Mesothelial cell of epicardium (in vitro differentiated cells): ENCODE results near the gene LEFTY1. TPM values are rescaled to one million over a fixed set of nuclear protein-coding genes. Genes with fewer than 3 reads are reported as not detected.

ENCODE experiments used
- DNase-seq, 2 experiments: peaks; one replicate each; pipeline ENCODE4 v3.0.0; 2021; ENCODE audit warnings: low spot score in 2 of 2; ENCODE audit not compliant: unreplicated experiment in 2 of 2
- H3K27ac Mint-ChIP-seq: 2 replicates; pipeline ENCODE4 v1.8.0; 2021; ENCODE audit warnings: mixed read lengths
- H3K27me3 Mint-ChIP-seq: 2 replicates; pipeline ENCODE4 v1.8.0; 2021; ENCODE audit warnings: low read depth, mixed read lengths
- H3K36me3 Mint-ChIP-seq: 2 replicates; pipeline ENCODE4 v1.8.0; 2021; ENCODE audit warnings: mixed read lengths
- H3K4me1 Mint-ChIP-seq: 2 replicates; pipeline ENCODE4 v1.8.0; 2021; ENCODE audit warnings: mixed read lengths
- H3K4me3 Mint-ChIP-seq: 2 replicates; pipeline ENCODE4 v1.8.0; 2021; ENCODE audit warnings: mild to moderate bottlenecking, moderate library complexity, mixed read lengths
- H3K9me3 Mint-ChIP-seq: 2 replicates; pipeline ENCODE4 v1.8.0; 2021; ENCODE audit warnings: mixed read lengths
- total RNA-seq: library from RNA; stranded (reverse); gene quantifications from 3 replicates; pipeline ENCODE4 v1.2.1, GENCODE V29; 2021
- TF ChIP-seq, protein P1 (sequence below): fragments of 200-600 bp; sonication (generic); IDR thresholded peaks from one replicate; pipeline ENCODE4 v1.5.0; 2021; ENCODE audit warnings: antibody characterized with exemption; ENCODE audit not compliant: unreplicated experiment

The LEFTY1 gene
- total RNA-seq, 1 donor from 2014 or later: 1.6 TPM

- H3K27ac Mint-ChIP-seq: no peak overlapping the region
- H3K27me3 Mint-ChIP-seq: no peaks in the 10 kb centered on the region
- peaks cover 21% of the 10 kb centered on the region for H3K36me3 Mint-ChIP-seq
- no peaks in the 10 kb centered on the region for H3K9me3 Mint-ChIP-seq
- DNase-seq: no peak
- H3K4me3 Mint-ChIP-seq: no peak overlapping the region
- TF ChIP-seq, protein P1, sequence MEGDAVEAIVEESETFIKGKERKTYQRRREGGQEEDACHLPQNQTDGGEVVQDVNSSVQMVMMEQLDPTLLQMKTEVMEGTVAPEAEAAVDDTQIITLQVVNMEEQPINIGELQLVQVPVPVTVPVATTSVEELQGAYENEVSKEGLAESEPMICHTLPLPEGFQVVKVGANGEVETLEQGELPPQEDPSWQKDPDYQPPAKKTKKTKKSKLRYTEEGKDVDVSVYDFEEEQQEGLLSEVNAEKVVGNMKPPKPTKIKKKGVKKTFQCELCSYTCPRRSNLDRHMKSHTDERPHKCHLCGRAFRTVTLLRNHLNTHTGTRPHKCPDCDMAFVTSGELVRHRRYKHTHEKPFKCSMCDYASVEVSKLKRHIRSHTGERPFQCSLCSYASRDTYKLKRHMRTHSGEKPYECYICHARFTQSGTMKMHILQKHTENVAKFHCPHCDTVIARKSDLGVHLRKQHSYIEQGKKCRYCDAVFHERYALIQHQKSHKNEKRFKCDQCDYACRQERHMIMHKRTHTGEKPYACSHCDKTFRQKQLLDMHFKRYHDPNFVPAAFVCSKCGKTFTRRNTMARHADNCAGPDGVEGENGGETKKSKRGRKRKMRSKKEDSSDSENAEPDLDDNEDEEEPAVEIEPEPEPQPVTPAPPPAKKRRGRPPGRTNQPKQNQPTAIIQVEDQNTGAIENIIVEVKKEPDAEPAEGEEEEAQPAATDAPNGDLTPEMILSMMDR: no peak
- H3K4me1 Mint-ChIP-seq: no peaks in the 10 kb centered on the region
Observed at GRCh38 chr1:225871359-225872074, 17.4 kb downstream of the LEFTY1 start.

DNA sequence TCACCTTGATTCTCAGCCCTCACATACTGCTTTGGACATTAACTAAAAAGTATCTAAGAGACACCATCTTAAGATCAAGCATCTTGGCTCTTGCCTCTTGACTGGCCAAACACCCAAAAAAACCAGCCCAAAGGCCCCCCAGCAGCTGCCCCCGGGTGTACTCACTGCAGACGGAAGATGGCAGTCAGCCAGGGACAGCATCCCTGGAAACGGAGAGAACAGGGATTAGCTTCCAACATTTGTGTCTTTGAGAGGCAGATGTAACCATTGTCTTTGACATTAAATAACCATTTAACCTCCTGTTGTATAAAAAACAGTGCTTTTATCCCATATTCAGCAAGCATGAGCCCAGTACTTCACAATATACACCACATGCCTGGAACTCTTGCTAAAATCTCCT is 18.0 kb downstream of the LEFTY1 start:
- H3K9me3 Mint-ChIP-seq: no peaks in the 10 kb centered on the region
- H3K27ac Mint-ChIP-seq: no peak overlapping the region
- TF ChIP-seq, protein P1: no peak
- peaks cover 21% of the 10 kb centered on the region for H3K36me3 Mint-ChIP-seq
- no peak for DNase-seq
- H3K27me3 Mint-ChIP-seq: no peaks in the 10 kb centered on the region
- H3K4me1 Mint-ChIP-seq: no peaks in the 10 kb centered on the region
- no peak overlapping the region for H3K4me3 Mint-ChIP-seq

GRCh38 chr1:225868631-225869330 is 20.2 kb downstream of the LEFTY1 start:
- Mint-ChIP-seq H3K4me3 (no peak overlapping the region), H3K36me3 (peaks cover 25% of the 10 kb centered on the region), H3K27ac (no peak overlapping the region), H3K27me3 (no peaks in the 10 kb centered on the region), H3K9me3 (no peaks in the 10 kb centered on the region), H3K4me1 (no peaks in the 10 kb centered on the region)
- TF ChIP-seq, protein P1: no peak
- DNase-seq: no peak

GRCh38 chr1:225866981-225867380 is 22.0 kb downstream of the LEFTY1 start:
- no peak overlapping the region for H3K27ac Mint-ChIP-seq
- peaks cover 30% of the 10 kb centered on the region for H3K36me3 Mint-ChIP-seq
- no peaks in the 10 kb centered on the region for H3K27me3 Mint-ChIP-seq
- no peak overlapping the region for H3K4me3 Mint-ChIP-seq
- TF ChIP-seq, protein P1: no peak
- H3K4me1 Mint-ChIP-seq: no peaks in the 10 kb centered on the region
- DNase-seq: no peak
- H3K9me3 Mint-ChIP-seq: no peaks in the 10 kb centered on the region

- TF ChIP-seq, protein P1: no peak
- DNase-seq: no peak
- Mint-ChIP-seq H3K36me3 (peaks cover 33% of the 10 kb centered on the region), H3K9me3 (no peaks in the 10 kb centered on the region), H3K27ac (no peak overlapping the region), H3K4me1 (no peaks in the 10 kb centered on the region), H3K27me3 (no peaks in the 10 kb centered on the region), H3K4me3 (no peak overlapping the region)
Observed at GRCh38 chr1:225866061-225866837, 22.7 kb downstream of the LEFTY1 start.
